HEK293 (cell line): ENCODE data around the gene CCDC158.

Source experiments
- HOXD13 ChIP-seq: sonication (generic); formaldehyde crosslinking; IDR thresholded peaks from 2 replicates; pipeline ENCODE4 v1.8.0; 2022; ENCODE audit warnings: missing genetic modification reagents, borderline replicate concordance
- SALL2 ChIP-seq: fragments of 450-650 bp; formaldehyde crosslinking; IDR thresholded peaks from 2 replicates; pipeline ENCODE4 v1.5.0; 2017; ENCODE audit warnings: missing biosample characterization, mild to moderate bottlenecking, missing genetic modification characterization, borderline replicate concordance
- SP7 ChIP-seq: fragments of 450-650 bp; formaldehyde crosslinking; IDR thresholded peaks from 2 replicates; pipeline ENCODE4 v1.5.1; 2016; ENCODE audit warnings: missing biosample characterization, missing genetic modification characterization
- TCF7L2 ChIP-seq: IDR thresholded peaks from 2 replicates; pipeline ENCODE4 v1.6.1; 2011; ENCODE audit warnings: low read depth, mild to moderate bottlenecking, inconsistent platforms, low read length, moderate library complexity, borderline replicate concordance
- ZNF24 ChIP-seq: fragments of 450-650 bp; formaldehyde crosslinking; IDR thresholded peaks from 2 replicates; pipeline ENCODE4 v1.5.1; 2016; ENCODE audit warnings: missing biosample characterization, missing genetic modification characterization
- ZNF274 ChIP-seq, 2 experiments: fragments of 200-500 bp in 1 of 2; fragments of 450-650 bp in 1 of 2; sonication (Bioruptor generic) in 1 of 2; formaldehyde crosslinking in 1 of 2; IDR thresholded peaks; 2 replicates each; pipeline versions ENCODE4 v1.5.1 to v1.6.1; 2014 to 2016; ENCODE audit warnings: borderline replicate concordance in 1 of 2, inconsistent platforms in 1 of 2, low read length in 1 of 2, missing biosample characterization in 1 of 2, missing genetic modification characterization in 1 of 2
- ZNF350 ChIP-seq: fragments of 450-650 bp; formaldehyde crosslinking; IDR thresholded peaks from 2 replicates; pipeline ENCODE4 v1.5.0; 2017; ENCODE audit warnings: missing biosample characterization, mild to moderate bottlenecking, missing genetic modification characterization
- ZNF629 ChIP-seq: fragments of 450-650 bp; formaldehyde crosslinking; IDR thresholded peaks from 2 replicates; pipeline ENCODE4 v1.5.1; 2017; ENCODE audit warnings: missing biosample characterization, missing genetic modification characterization
- TF ChIP-seq, protein P1 (sequence below): fragments of 450-650 bp; formaldehyde crosslinking; IDR thresholded peaks from 2 replicates; pipeline ENCODE4 v1.5.1; 2016; ENCODE audit warnings: missing biosample characterization, missing genetic modification characterization
- TF ChIP-seq, protein P2 (sequence below): fragments of 450-650 bp; formaldehyde crosslinking; IDR thresholded peaks from 2 replicates; pipeline ENCODE4 v1.5.1; 2017; ENCODE audit warnings: missing biosample characterization, missing genetic modification characterization
- TF ChIP-seq, protein P3 (sequence below): fragments of 450-650 bp; formaldehyde crosslinking; IDR thresholded peaks from 2 replicates; pipeline ENCODE4 v1.5.1; 2016; ENCODE audit warnings: missing biosample characterization, missing genetic modification characterization
- TF ChIP-seq, protein P4 (sequence below): fragments of 450-650 bp; formaldehyde crosslinking; IDR thresholded peaks from 2 replicates; pipeline ENCODE4 v1.5.1; 2016; ENCODE audit warnings: missing biosample characterization, missing genetic modification characterization

DNA sequence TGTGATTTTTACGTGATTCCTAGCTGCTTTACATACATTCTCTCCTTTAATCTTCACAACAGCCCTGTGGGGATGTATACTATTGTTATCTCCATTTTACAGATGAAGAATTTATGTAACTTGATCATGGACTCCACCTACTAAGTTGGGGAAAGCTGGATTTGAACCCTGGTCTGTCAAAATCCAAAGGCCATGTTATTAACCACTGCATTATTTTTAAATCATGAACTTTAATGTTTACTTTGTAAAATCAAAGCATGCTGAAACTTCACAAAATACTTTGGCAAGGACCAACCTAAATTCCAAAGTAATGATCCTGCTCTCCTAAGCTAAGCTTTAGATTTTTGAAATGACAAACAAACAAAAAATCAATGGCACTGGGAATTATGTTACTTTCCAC, 143.3 kb downstream of the CCDC158 start:
- TF ChIP-seq ZNF24 = no peak
- no peak for TF ChIP-seq SP7 (tag by site-specific recombination)
- TF ChIP-seq, protein P1, sequence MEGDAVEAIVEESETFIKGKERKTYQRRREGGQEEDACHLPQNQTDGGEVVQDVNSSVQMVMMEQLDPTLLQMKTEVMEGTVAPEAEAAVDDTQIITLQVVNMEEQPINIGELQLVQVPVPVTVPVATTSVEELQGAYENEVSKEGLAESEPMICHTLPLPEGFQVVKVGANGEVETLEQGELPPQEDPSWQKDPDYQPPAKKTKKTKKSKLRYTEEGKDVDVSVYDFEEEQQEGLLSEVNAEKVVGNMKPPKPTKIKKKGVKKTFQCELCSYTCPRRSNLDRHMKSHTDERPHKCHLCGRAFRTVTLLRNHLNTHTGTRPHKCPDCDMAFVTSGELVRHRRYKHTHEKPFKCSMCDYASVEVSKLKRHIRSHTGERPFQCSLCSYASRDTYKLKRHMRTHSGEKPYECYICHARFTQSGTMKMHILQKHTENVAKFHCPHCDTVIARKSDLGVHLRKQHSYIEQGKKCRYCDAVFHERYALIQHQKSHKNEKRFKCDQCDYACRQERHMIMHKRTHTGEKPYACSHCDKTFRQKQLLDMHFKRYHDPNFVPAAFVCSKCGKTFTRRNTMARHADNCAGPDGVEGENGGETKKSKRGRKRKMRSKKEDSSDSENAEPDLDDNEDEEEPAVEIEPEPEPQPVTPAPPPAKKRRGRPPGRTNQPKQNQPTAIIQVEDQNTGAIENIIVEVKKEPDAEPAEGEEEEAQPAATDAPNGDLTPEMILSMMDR (tag by site-specific recombination) = no peak
- TF ChIP-seq, protein P2, sequence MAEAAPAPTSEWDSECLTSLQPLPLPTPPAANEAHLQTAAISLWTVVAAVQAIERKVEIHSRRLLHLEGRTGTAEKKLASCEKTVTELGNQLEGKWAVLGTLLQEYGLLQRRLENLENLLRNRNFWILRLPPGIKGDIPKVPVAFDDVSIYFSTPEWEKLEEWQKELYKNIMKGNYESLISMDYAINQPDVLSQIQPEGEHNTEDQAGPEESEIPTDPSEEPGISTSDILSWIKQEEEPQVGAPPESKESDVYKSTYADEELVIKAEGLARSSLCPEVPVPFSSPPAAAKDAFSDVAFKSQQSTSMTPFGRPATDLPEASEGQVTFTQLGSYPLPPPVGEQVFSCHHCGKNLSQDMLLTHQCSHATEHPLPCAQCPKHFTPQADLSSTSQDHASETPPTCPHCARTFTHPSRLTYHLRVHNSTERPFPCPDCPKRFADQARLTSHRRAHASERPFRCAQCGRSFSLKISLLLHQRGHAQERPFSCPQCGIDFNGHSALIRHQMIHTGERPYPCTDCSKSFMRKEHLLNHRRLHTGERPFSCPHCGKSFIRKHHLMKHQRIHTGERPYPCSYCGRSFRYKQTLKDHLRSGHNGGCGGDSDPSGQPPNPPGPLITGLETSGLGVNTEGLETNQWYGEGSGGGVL = no peak
- no peak for TF ChIP-seq HOXD13 (CRISPR knock-in tag)
- no peak for TF ChIP-seq ZNF274 (IDR thresholded peaks at IDR 0.05; ENCODE audit: low read length)
- no peak for TF ChIP-seq ZNF274 (tag by site-specific recombination; IDR thresholded peaks at IDR 0.05; ENCODE audit: borderline replicate concordance)
- no peak for TF ChIP-seq ZNF350 (tag by site-specific recombination)
- no peak for TF ChIP-seq SALL2 (tag by site-specific recombination)
- no peak for TF ChIP-seq ZNF629
- TF ChIP-seq TCF7L2 = no peak
- TF ChIP-seq, protein P3, sequence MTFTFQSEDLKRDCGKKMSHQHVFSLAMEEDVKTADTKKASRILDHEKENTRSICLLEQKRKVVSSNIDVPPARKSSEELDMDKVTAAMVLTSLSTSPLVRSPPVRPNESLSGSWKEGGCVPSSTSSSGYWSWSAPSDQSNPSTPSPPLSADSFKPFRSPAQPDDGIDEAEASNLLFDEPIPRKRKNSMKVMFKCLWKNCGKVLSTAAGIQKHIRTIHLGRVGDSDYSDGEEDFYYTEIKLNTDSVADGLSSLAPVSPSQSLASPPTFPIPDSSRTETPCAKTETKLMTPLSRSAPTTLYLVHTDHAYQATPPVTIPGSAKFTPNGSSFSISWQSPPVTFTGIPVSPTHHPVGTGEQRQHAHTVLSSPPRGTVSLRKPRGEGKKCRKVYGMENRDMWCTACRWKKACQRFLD (tag by site-specific recombination) = no peak
- TF ChIP-seq, protein P4, sequence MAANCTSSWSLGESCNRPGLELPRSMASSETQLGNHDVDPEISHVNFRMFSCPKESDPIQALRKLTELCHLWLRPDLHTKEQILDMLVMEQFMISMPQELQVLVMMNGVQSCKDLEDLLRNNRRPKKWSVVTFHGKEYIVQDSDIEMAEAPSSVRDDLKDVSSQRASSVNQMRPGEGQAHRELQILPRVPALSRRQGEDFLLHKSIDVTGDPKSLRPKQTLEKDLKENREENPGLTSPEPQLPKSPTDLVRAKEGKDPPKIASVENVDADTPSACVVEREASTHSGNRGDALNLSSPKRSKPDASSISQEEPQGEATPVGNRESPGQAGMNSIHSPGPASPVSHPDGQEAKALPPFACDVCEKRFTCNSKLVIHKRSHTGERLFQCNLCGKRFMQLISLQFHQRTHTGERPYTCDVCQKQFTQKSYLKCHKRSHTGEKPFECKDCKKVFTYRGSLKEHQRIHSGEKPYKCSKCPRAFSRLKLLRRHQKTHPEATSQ (tag by site-specific recombination) = no peak
